H1 (cell line): ENCODE results near the gene PLCL2.

Experiments used
- EZH2 ChIP-seq: fragments of 200-600 bp; sonication (generic); IDR thresholded peaks from 2 replicates; pipeline ENCODE4 v1.7.1; 2012; ENCODE audit warnings: low read depth, mild to moderate bottlenecking, moderate library complexity, low read length, inconsistent platforms; ENCODE audit not compliant: severe bottlenecking
- TAF1 ChIP-seq: IDR thresholded peaks from 2 replicates; pipeline ENCODE4 v1.6.1; 2011; ENCODE audit warnings: mild to moderate bottlenecking, low read depth, low read length
- TF ChIP-seq, protein P1 (sequence below): IDR thresholded peaks from 2 replicates; pipeline ENCODE4 v1.6.1; 2012; ENCODE audit warnings: inconsistent platforms
- TF ChIP-seq, protein P2 (sequence below), 3 experiments: IDR thresholded peaks; 1 replicate in 2 of 3; 2 replicates in 1 of 3; pipeline versions ENCODE4 v1.5.1 to v1.6.1; 2011; ENCODE audit warnings: low read length in 3 of 3, mild to moderate bottlenecking in 3 of 3, inconsistent platforms in 2 of 3, low read depth in 1 of 3, moderate library complexity in 1 of 3; ENCODE audit not compliant: insufficient read depth in 1 of 3; ENCODE audit errors: control extremely low read depth in 1 of 3

DNA sequence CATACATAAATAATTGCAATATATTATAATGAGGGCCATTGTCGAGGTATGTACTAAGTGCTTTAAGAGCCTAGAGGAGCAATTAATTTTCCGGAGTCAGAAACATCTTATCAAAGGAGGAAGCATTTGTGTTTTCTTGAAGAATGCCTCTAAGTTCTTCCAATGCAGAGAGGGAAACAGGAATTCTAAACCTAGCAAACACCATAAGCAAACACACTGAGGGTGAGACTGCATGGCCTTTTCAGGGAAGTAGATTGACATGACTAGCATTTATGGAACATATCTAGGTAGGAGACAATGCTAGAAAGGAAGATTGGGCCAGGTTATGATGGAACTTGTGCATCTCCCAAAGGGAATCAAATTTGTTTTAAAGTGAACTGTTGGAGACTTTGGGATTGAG lies 7.2 kb upstream of the PLCL2 start:
- no peak for TF ChIP-seq TAF1
- TF ChIP-seq, protein P1, sequence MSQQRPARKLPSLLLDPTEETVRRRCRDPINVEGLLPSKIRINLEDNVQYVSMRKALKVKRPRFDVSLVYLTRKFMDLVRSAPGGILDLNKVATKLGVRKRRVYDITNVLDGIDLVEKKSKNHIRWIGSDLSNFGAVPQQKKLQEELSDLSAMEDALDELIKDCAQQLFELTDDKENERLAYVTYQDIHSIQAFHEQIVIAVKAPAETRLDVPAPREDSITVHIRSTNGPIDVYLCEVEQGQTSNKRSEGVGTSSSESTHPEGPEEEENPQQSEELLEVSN = no peak
- TF ChIP-seq, protein P2, sequence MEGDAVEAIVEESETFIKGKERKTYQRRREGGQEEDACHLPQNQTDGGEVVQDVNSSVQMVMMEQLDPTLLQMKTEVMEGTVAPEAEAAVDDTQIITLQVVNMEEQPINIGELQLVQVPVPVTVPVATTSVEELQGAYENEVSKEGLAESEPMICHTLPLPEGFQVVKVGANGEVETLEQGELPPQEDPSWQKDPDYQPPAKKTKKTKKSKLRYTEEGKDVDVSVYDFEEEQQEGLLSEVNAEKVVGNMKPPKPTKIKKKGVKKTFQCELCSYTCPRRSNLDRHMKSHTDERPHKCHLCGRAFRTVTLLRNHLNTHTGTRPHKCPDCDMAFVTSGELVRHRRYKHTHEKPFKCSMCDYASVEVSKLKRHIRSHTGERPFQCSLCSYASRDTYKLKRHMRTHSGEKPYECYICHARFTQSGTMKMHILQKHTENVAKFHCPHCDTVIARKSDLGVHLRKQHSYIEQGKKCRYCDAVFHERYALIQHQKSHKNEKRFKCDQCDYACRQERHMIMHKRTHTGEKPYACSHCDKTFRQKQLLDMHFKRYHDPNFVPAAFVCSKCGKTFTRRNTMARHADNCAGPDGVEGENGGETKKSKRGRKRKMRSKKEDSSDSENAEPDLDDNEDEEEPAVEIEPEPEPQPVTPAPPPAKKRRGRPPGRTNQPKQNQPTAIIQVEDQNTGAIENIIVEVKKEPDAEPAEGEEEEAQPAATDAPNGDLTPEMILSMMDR (IDR thresholded peaks at IDR 0.05; ENCODE audit: control extremely low read depth in 1 of 3, insufficient read depth in 1 of 3, low read depth in 1 of 3, low read length in 3 of 3) = no peak
- no peak for TF ChIP-seq EZH2
